Measurements from ENCODE around the gene REPS1.

Gene REPS1

DNA sequence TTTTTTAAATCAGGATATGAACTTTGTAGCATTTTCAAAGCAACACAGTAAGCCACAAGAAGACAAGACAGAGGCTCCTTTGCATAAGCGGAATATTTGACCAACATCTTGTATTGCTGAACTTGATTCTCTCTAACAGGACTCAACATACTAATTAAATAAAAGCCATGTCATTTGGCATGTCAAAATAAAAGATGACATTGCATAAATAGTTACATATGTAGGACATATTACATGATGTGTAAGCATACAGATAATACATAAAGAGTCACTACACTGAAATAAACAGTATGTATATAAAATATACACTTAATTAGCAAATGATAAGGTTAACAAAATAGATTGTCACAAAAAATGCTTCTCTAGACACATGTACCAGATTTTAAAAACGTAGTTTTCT, 62.2 kb downstream of the REPS1 start:
- Histone ChIP-seq H2BK120ac (ENCODE audit: low read depth, low read length) (no peak overlapping the region), H2BK5ac (ENCODE audit: low read length) (no peak overlapping the region), H3K4me3 (ENCODE audit: low read length) (no peak overlapping the region), H3K36me3 (ENCODE audit: control insufficient read depth, insufficient read depth, low read length) (no peaks in the 10 kb centered on the region), H3K9ac (ENCODE audit: low read length) (no peak overlapping the region), H4K8ac (ENCODE audit: low read depth, low read length) (no peak overlapping the region), H3K27me3 (ENCODE audit: insufficient read depth, low read length, poor library complexity) (no peaks in the 10 kb centered on the region), H3K4me1 (ENCODE audit: control insufficient read depth, low read depth, low read length) (no peaks in the 10 kb centered on the region), H2AK5ac (ENCODE audit: low read length) (no peak overlapping the region), H4K5ac (ENCODE audit: low read length) (no peak overlapping the region), H3K23ac (ENCODE audit: low read length) (no peak overlapping the region), H3K79me1 (ENCODE audit: low read length) (no peaks in the 10 kb centered on the region), H3K18ac (ENCODE audit: low read length) (no peak overlapping the region), H3K56ac (ENCODE audit: low read length) (no peak overlapping the region), H3K79me2 (ENCODE audit: control insufficient read depth, insufficient read depth, low read length) (no peaks in the 10 kb centered on the region), H3K27ac (ENCODE audit: low read depth, low read length) (no peak overlapping the region), H3K4me2 (ENCODE audit: low read length) (no peak overlapping the region), H2BK15ac (replicated peaks; ENCODE audit: low read depth) (no peak overlapping the region), H3K4ac (ENCODE audit: low read depth, low read length) (no peak overlapping the region)
- DNase-seq, result no peak
- WGBS (ENCODE audit: extremely low coverage, insufficient coverage, low lambda C conversion rate), result no CpG with 5 or more reads among the region's 2 CpGs

DNA sequence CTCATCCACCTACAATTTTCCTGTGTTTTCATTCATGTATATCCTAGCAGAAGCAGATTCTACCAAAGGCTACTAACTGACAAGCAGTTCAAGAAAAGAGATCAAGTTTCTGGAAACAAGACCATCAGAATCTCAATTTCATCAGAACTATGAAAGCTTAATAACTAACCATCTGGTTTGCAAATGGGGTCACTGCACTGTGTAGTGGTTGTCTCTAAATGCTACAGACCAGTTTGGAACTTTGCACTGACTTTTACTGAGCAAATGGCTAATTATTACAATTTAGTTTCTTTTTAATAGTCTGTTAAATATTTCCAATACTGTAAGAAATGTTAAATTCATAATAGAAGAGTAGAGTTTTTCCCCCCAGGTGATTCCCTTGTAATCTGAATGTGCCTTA, 64.5 kb downstream of the REPS1 start:
- H3K4me1 ChIP-seq (ENCODE audit: control insufficient read depth, low read depth, low read length), result no peaks in the 10 kb centered on the region
- H2AK5ac ChIP-seq (ENCODE audit: low read length), result no peak overlapping the region
- no peak overlapping the region for H4K5ac ChIP-seq (ENCODE audit: low read length)
- H3K9ac ChIP-seq (ENCODE audit: low read length), result no peak overlapping the region
- H2BK15ac ChIP-seq (replicated peaks; ENCODE audit: low read depth), result no peak overlapping the region
- no peaks in the 10 kb centered on the region for H3K27me3 ChIP-seq (ENCODE audit: insufficient read depth, low read length, poor library complexity)
- no peak overlapping the region for H4K8ac ChIP-seq (ENCODE audit: low read depth, low read length)
- no peak overlapping the region for H3K18ac ChIP-seq (ENCODE audit: low read length)
- H3K23ac ChIP-seq (ENCODE audit: low read length), result no peak overlapping the region
- no peak overlapping the region for H2BK120ac ChIP-seq (ENCODE audit: low read depth, low read length)
- no peak overlapping the region for H3K56ac ChIP-seq (ENCODE audit: low read length)
- H3K4me2 ChIP-seq (ENCODE audit: low read length), result no peak overlapping the region
- H3K36me3 ChIP-seq (ENCODE audit: control insufficient read depth, insufficient read depth, low read length), result no peaks in the 10 kb centered on the region
- peaks cover 2% of the 10 kb centered on the region for H3K79me1 ChIP-seq (ENCODE audit: low read length)
- no peaks in the 10 kb centered on the region for H3K79me2 ChIP-seq (ENCODE audit: control insufficient read depth, insufficient read depth, low read length)
- no peak overlapping the region for H3K27ac ChIP-seq (ENCODE audit: low read depth, low read length)
- H2BK5ac ChIP-seq (ENCODE audit: low read length), result no peak overlapping the region
- no peak overlapping the region for H3K4ac ChIP-seq (ENCODE audit: low read depth, low read length)
- H3K4me3 ChIP-seq (ENCODE audit: low read length), result no peak overlapping the region
- DNase-seq, result no peak

DNA sequence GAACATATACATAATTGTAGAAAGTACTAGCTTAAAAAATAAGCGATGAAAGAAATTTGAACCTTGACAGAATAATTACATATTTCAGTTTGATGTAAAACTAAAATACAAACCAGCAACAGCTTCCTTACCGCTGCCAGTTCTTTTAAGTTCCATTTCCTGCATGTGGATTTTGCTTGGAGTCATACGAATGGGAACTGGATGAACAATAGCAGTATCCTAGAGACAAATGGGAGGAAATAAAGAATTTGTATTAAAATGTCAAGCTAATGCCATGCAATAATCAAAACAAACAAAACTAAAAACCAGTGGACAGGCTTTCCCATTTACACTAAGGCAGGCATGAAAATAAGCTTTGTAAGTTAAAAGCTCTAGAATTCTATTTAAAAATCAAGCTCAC, 67.1 kb downstream of the REPS1 start:
- Histone ChIP-seq H4K8ac (ENCODE audit: low read depth, low read length) (no peak overlapping the region), H3K23ac (ENCODE audit: low read length) (no peak overlapping the region), H2BK5ac (ENCODE audit: low read length) (no peak overlapping the region), H3K4me2 (ENCODE audit: low read length) (no peak overlapping the region), H3K79me2 (ENCODE audit: control insufficient read depth, insufficient read depth, low read length) (no peaks in the 10 kb centered on the region), H3K4ac (ENCODE audit: low read depth, low read length) (no peak overlapping the region), H2AK5ac (ENCODE audit: low read length) (no peak overlapping the region), H3K18ac (ENCODE audit: low read length) (no peak overlapping the region), H3K27me3 (ENCODE audit: insufficient read depth, low read length, poor library complexity) (no peaks in the 10 kb centered on the region), H3K9ac (ENCODE audit: low read length) (no peak overlapping the region), H3K56ac (ENCODE audit: low read length) (no peak overlapping the region), H3K36me3 (ENCODE audit: control insufficient read depth, insufficient read depth, low read length) (no peaks in the 10 kb centered on the region), H4K5ac (ENCODE audit: low read length) (no peak overlapping the region), H3K79me1 (ENCODE audit: low read length) (peaks cover 2% of the 10 kb centered on the region), H3K27ac (ENCODE audit: low read depth, low read length) (no peak overlapping the region), H3K4me3 (ENCODE audit: low read length) (no peak overlapping the region), H3K4me1 (ENCODE audit: control insufficient read depth, low read depth, low read length) (no peaks in the 10 kb centered on the region), H2BK15ac (replicated peaks; ENCODE audit: low read depth) (no peak overlapping the region), H2BK120ac (ENCODE audit: low read depth, low read length) (no peak overlapping the region)
- WGBS (ENCODE audit: extremely low coverage, insufficient coverage, low lambda C conversion rate), result no CpG with 5 or more reads among the region's 3 CpGs
- no peak for DNase-seq

DNA sequence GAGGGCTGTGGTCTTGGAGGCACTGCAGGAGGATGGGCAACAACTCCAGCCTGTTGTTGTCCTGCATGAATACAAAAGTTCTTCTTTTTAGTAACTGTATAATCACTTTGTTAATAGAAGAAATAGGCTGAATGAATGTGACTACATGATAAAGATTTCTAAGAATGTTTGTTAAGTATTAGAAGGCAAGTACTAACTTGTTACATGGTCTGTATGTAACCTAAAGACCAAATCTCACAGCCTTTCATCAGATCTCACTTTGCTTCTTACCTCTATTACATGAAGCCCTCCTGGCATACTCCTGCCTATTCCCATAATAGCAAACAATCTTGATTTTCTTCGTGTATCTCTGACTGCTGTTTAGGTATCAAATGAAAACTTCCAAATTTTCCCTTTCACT, 73.4 kb downstream of the REPS1 start:
- Histone ChIP-seq H3K18ac (ENCODE audit: low read length) (no peak overlapping the region), H3K36me3 (ENCODE audit: control insufficient read depth, insufficient read depth, low read length) (peaks cover 1% of the 10 kb centered on the region), H3K9ac (ENCODE audit: low read length) (no peak overlapping the region), H2BK120ac (ENCODE audit: low read depth, low read length) (no peak overlapping the region), H3K27ac (ENCODE audit: low read depth, low read length) (no peak overlapping the region), H3K4ac (ENCODE audit: low read depth, low read length) (no peak overlapping the region), H2AK5ac (ENCODE audit: low read length) (no peak overlapping the region), H2BK5ac (ENCODE audit: low read length) (no peak overlapping the region), H3K4me3 (ENCODE audit: low read length) (no peak overlapping the region), H4K5ac (ENCODE audit: low read length) (no peak overlapping the region), H3K79me1 (ENCODE audit: low read length) (peaks cover 2% of the 10 kb centered on the region), H2BK15ac (replicated peaks; ENCODE audit: low read depth) (no peak overlapping the region), H3K79me2 (ENCODE audit: control insufficient read depth, insufficient read depth, low read length) (no peaks in the 10 kb centered on the region), H3K27me3 (ENCODE audit: insufficient read depth, low read length, poor library complexity) (no peaks in the 10 kb centered on the region), H3K56ac (ENCODE audit: low read length) (no peak overlapping the region), H3K4me2 (ENCODE audit: low read length) (no peak overlapping the region), H4K8ac (ENCODE audit: low read depth, low read length) (no peak overlapping the region), H3K23ac (ENCODE audit: low read length) (no peak overlapping the region), H3K4me1 (ENCODE audit: control insufficient read depth, low read depth, low read length) (no peaks in the 10 kb centered on the region)
- WGBS (ENCODE audit: extremely low coverage, insufficient coverage, low lambda C conversion rate), result no CpG with 5 or more reads among the region's 1 CpG
- DNase-seq, result no peak

DNA sequence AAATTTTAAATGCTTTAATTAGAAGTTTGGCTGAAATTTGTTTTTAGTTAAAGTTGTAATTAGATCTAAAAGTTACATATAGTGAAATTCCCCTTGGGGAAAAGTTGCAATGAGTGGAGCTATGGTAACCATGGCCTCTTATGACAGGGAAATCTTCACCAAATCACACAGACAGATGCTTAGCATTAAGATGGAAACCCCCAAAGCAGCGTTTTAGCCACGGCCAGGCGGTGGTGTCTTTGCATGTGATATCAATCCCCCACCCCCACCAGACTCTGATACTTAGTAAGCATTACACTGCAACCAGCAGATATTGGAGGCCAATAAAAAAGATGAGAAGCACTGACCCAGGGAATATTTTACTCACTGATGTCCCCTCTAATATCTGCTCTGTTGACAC, 75.7 kb downstream of the REPS1 start:
- Histone ChIP-seq H2AK5ac (ENCODE audit: low read length) (no peak overlapping the region), H2BK15ac (replicated peaks; ENCODE audit: low read depth) (no peak overlapping the region), H3K27ac (ENCODE audit: low read depth, low read length) (no peak overlapping the region), H3K4me1 (ENCODE audit: control insufficient read depth, low read depth, low read length) (no peaks in the 10 kb centered on the region), H3K4ac (ENCODE audit: low read depth, low read length) (no peak overlapping the region), H2BK120ac (ENCODE audit: low read depth, low read length) (no peak overlapping the region), H3K9ac (ENCODE audit: low read length) (no peak overlapping the region), H2BK5ac (ENCODE audit: low read length) (no peak overlapping the region), H3K4me2 (ENCODE audit: low read length) (no peak overlapping the region), H4K5ac (ENCODE audit: low read length) (no peak overlapping the region), H3K36me3 (ENCODE audit: control insufficient read depth, insufficient read depth, low read length) (peaks cover 1% of the 10 kb centered on the region), H3K18ac (ENCODE audit: low read length) (no peak overlapping the region), H3K23ac (ENCODE audit: low read length) (no peak overlapping the region), H4K8ac (ENCODE audit: low read depth, low read length) (no peak overlapping the region), H3K79me1 (ENCODE audit: low read length) (no peaks in the 10 kb centered on the region), H3K4me3 (ENCODE audit: low read length) (no peak overlapping the region), H3K79me2 (ENCODE audit: control insufficient read depth, insufficient read depth, low read length) (no peaks in the 10 kb centered on the region), H3K27me3 (ENCODE audit: insufficient read depth, low read length, poor library complexity) (no peaks in the 10 kb centered on the region), H3K56ac (ENCODE audit: low read length) (no peak overlapping the region)
- DNase-seq, result no peak
- WGBS (ENCODE audit: extremely low coverage, insufficient coverage, low lambda C conversion rate), result no CpG with 5 or more reads among the region's 3 CpGs

DNA sequence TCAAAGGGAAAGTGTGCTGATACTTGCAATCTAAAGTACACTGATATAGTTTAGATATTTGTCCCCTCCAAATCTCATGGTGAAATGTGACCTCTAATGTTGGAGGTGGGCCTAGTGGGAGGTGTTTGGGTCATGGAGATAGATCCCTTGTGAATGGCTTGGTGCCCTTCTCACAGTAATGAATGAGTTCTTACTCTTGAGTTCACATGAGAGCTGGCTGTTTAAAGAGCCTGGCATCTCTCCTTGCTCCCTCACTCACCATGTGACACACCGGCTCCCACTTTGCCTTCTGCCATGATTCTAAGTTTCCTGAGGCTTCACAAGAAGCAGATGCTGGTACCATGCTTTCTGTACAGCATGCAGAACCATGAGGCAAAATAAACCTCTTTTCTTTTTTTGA, 78.1 kb downstream of the REPS1 start:
- Histone ChIP-seq H2BK15ac (replicated peaks; ENCODE audit: low read depth) (no peak overlapping the region), H3K4me3 (ENCODE audit: low read length) (no peak overlapping the region), H3K4me2 (ENCODE audit: low read length) (no peak overlapping the region), H3K36me3 (ENCODE audit: control insufficient read depth, insufficient read depth, low read length) (peaks cover 1% of the 10 kb centered on the region), H4K5ac (ENCODE audit: low read length) (no peak overlapping the region), H3K18ac (ENCODE audit: low read length) (no peak overlapping the region), H3K9ac (ENCODE audit: low read length) (no peak overlapping the region), H3K56ac (ENCODE audit: low read length) (no peak overlapping the region), H3K79me2 (ENCODE audit: control insufficient read depth, insufficient read depth, low read length) (no peaks in the 10 kb centered on the region), H2AK5ac (ENCODE audit: low read length) (no peak overlapping the region), H3K4ac (ENCODE audit: low read depth, low read length) (no peak overlapping the region), H3K4me1 (ENCODE audit: control insufficient read depth, low read depth, low read length) (no peaks in the 10 kb centered on the region), H3K27ac (ENCODE audit: low read depth, low read length) (no peak overlapping the region), H2BK5ac (ENCODE audit: low read length) (no peak overlapping the region), H4K8ac (ENCODE audit: low read depth, low read length) (no peak overlapping the region), H2BK120ac (ENCODE audit: low read depth, low read length) (no peak overlapping the region), H3K27me3 (ENCODE audit: insufficient read depth, low read length, poor library complexity) (no peaks in the 10 kb centered on the region), H3K23ac (ENCODE audit: low read length) (no peak overlapping the region), H3K79me1 (ENCODE audit: low read length) (no peaks in the 10 kb centered on the region)
- WGBS (ENCODE audit: extremely low coverage, insufficient coverage, low lambda C conversion rate), result no CpG with 5 or more reads among the region's 1 CpG
- DNase-seq, result no peak

All from mesendoderm (in vitro differentiated cells).